BE2C (cell line): ENCODE data around the gene PPARA.

Experiments
- DNase-seq: peaks from one replicate; pipeline ENCODE4 v3.0.0-alpha.2; 2020
- H3K27me3 ChIP-seq: fragments of 250-450 bp; sonication (Bioruptor Pico); 2 replicates; pipeline ENCODE4 v1.5.1; 2020; ENCODE audit warnings: mild to moderate bottlenecking
- H3K36me3 ChIP-seq: fragments of 250-450 bp; sonication (Bioruptor Pico); 2 replicates; pipeline ENCODE4 v1.5.1; 2020; ENCODE audit warnings: mild to moderate bottlenecking
- H3K4me1 ChIP-seq: fragments of 250-450 bp; sonication (Bioruptor Pico); 2 replicates; pipeline ENCODE4 v1.5.1; 2020
- H3K4me3 ChIP-seq: 2 replicates; pipeline ENCODE4 v1.5.1; 2011; ENCODE audit warnings: low read depth, low read length
- H3K9me3 ChIP-seq: fragments of 250-450 bp; sonication (Bioruptor Pico); 2 replicates; pipeline ENCODE4 v1.5.1; 2020
- CTCF ChIP-seq: IDR thresholded peaks from 2 replicates; pipeline ENCODE4 v1.5.1; 2012; ENCODE audit warnings: mild to moderate bottlenecking, low read depth, low read length

Gene PPARA

GRCh38 chr22:46124383-46125144 is 25.8 kb upstream of the PPARA start:
- Histone ChIP-seq H3K4me3 (no peak overlapping the region), H3K4me1 (peaks cover 10% of the 10 kb centered on the region; the same call in 1 of the 2 replicates), H3K27me3 (no peaks in the 10 kb centered on the region), H3K9me3 (no peaks in the 10 kb centered on the region), H3K36me3 (no peaks in the 10 kb centered on the region)
- DNase-seq: no peak
- no peak for TF ChIP-seq CTCF

GRCh38 chr22:46125311-46125710 is 25.0 kb upstream of the PPARA start:
- H3K27me3 ChIP-seq: no peaks in the 10 kb centered on the region
- peaks cover 4% of the 10 kb centered on the region; the same call in 1 of the 2 replicates for H3K4me1 ChIP-seq
- no peak overlapping the region for H3K4me3 ChIP-seq
- TF ChIP-seq CTCF: no peak
- DNase-seq: no peak
- no peaks in the 10 kb centered on the region for H3K36me3 ChIP-seq
- no peaks in the 10 kb centered on the region for H3K9me3 ChIP-seq

- Histone ChIP-seq H3K9me3 (no peaks in the 10 kb centered on the region), H3K4me3 (no peak overlapping the region), H3K27me3 (no peaks in the 10 kb centered on the region), H3K4me1 (peaks cover 3% of the 10 kb centered on the region; the same call in 1 of the 2 replicates), H3K36me3 (no peaks in the 10 kb centered on the region)
- DNase-seq: no peak
- no peak for TF ChIP-seq CTCF
These were observed 24.2 kb upstream of the PPARA start for GRCh38 chr22:46125816-46126765.

- peaks cover 3% of the 10 kb centered on the region; the same call in 1 of the 2 replicates for H3K4me1 ChIP-seq
- DNase-seq: peak; percentile 16
- no peak for TF ChIP-seq CTCF
These were observed 23.4 kb upstream of the PPARA start for GRCh38 chr22:46126853-46127385.

GRCh38 chr22:46127556-46127955 is 22.8 kb upstream of the PPARA start:
- no peaks in the 10 kb centered on the region for H3K9me3 ChIP-seq
- no peak overlapping the region for H3K4me3 ChIP-seq
- TF ChIP-seq CTCF: no peak
- H3K36me3 ChIP-seq: no peaks in the 10 kb centered on the region
- no peaks in the 10 kb centered on the region for H3K27me3 ChIP-seq
- peak; percentile 7 for DNase-seq
- peaks cover 2% of the 10 kb centered on the region; the same call in 1 of the 2 replicates for H3K4me1 ChIP-seq

More at GRCh38 chr22:46126853-46127385, 23.4 kb upstream of the PPARA start:
- Histone ChIP-seq H3K9me3 (no peaks in the 10 kb centered on the region), H3K4me3 (no peak overlapping the region), H3K27me3 (no peaks in the 10 kb centered on the region), H3K36me3 (no peaks in the 10 kb centered on the region)
